Esophagus muscularis mucosa (tissue), 4 donors: ENCODE measurements around the gene MYL6. TPM values are rescaled to one million over a fixed set of nuclear protein-coding genes. Genes with fewer than 3 reads are reported as not detected.

Experiments used
- DNase-seq: peaks from one replicate; pipeline ENCODE4 v3.0.0-alpha.2; 2017; ENCODE audit errors: extremely low spot score
- H3K27ac ChIP-seq, 4 donors: fragments of 200-600 bp; sonication (generic); replicated peaks in 1 of 4; 1 replicate in 3 of 4; 2 replicates in 1 of 4; pipeline ENCODE4 v1.5.1; 2016 to 2019; ENCODE audit warnings: mild to moderate bottlenecking in 1 of 4
- H3K27me3 ChIP-seq, 4 donors: fragments of 200-600 bp; sonication (generic); one replicate each; pipeline versions ENCODE4 v1.5.1 to v1.6.0; 2016 to 2019
- H3K36me3 ChIP-seq, 4 donors: fragments of 200-600 bp; sonication (generic); one replicate each; pipeline ENCODE4 v1.5.1; 2016 to 2019
- H3K4me1 ChIP-seq, 4 donors: fragments of 200-600 bp; sonication (generic); one replicate each; pipeline ENCODE4 v1.5.1; 2016 to 2019
- H3K4me3 ChIP-seq, 4 donors: fragments of 200-600 bp; sonication (generic); 1 replicate in 2 of 4; 2 replicates in 2 of 4; pipeline ENCODE4 v1.5.1; 2016 to 2019; ENCODE audit warnings: mild to moderate bottlenecking in 4 of 4, moderate library complexity in 1 of 4
- H3K9me3 ChIP-seq, 4 donors: fragments of 200-600 bp; sonication (generic); 1 replicate in 3 of 4; 2 replicates in 1 of 4; pipeline ENCODE4 v1.5.1; 2016 to 2019
- EP300 ChIP-seq: sonication (generic); formaldehyde crosslinking; IDR thresholded peaks from one replicate; pipeline ENCODE4 v1.6.1; 2017; ENCODE audit warnings: antibody characterized with exemption
- POLR2A ChIP-seq: fragments of 450-650 bp; IDR thresholded peaks from one replicate; pipeline ENCODE4 v1.6.1; 2017; ENCODE audit warnings: antibody characterized with exemption, moderate library complexity, mild to moderate bottlenecking, low read depth
- POLR2AphosphoS5 ChIP-seq, 2 donors: sonication (generic); formaldehyde crosslinking; IDR thresholded peaks; one replicate each; pipeline ENCODE4 v1.6.1; 2017; ENCODE audit warnings: antibody characterized with exemption in 2 of 2
- WGBS: methylation state at CpG from one replicate; pipeline ENCODE4 v1.1.5; 2018; 5-methylcytosine and 5-hydroxymethylcytosine counted together
- intact Hi-C: fragments of 100-400 bp; cut with DNase I; formaldehyde crosslinking; loops from one replicate; pipeline ENCODE4 v1.15.1; 2023
- total RNA-seq, 4 donors: library from RNA; depleted of rRNA; stranded (reverse); fragments of >200 nt; gene quantifications; one replicate each; pipeline versions ENCODE4 v1.1.0 to v1.2.1, GENCODE V29; 2016
- TF ChIP-seq, protein P1 (sequence below), 3 experiments: fragments of 200-600 bp in 2 of 3; fragments of 450-650 bp in 1 of 3; sonication (generic) in 2 of 3; IDR thresholded peaks; one replicate each; pipeline ENCODE4 v1.5.1; 2017 to 2019; ENCODE audit warnings: antibody characterized with exemption in 3 of 3, mild to moderate bottlenecking in 2 of 3, moderate library complexity in 1 of 3

MYL6 gene
- total RNA-seq, 4 donors from 2014 or later, result 5,145 to 8,531 (median 5,986) TPM

DNA sequence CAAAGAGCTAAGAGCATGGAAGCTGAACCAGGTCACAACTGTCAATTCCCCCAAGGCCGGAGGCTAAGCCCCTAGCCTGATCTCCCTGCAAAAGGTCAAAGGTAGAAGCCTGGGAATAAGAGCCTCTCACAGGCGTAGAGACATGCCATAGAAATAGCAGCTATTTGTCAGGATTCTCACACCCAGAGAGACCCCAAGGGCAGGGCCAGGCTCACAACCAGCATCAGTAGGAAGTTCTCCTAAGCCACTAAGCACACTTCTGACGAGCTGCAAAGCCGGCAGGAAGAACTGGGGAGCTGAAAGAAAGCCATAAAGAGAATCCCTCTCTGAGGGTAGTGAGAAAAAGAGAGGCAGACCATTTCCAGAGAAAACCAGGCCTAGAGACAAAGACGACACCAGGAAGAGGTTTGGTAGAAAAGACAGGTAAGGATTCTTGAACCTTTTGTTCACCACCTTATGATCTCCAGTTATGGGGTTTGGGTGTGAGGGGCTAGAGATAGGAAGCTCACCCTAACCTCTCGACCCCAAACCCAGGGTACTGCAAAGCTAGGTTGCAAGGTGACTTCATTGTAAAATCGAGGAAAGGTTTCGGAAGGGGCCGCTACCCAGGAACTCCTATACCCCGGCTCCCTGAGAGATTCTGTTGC lies 30.1 kb downstream of the MYL6 start:
- peak overlapping the region; percentile 92 to 97 (median 96) for H3K27ac ChIP-seq
- peaks cover 24 to 41% (median 35%) of the 10 kb centered on the region in 4 donors for H3K36me3 ChIP-seq
- TF ChIP-seq EP300 (no peak), POLR2AphosphoS5 (IDR thresholded peaks at IDR 0.05) (no peak), POLR2A (no peak)
- TF ChIP-seq, protein P1, sequence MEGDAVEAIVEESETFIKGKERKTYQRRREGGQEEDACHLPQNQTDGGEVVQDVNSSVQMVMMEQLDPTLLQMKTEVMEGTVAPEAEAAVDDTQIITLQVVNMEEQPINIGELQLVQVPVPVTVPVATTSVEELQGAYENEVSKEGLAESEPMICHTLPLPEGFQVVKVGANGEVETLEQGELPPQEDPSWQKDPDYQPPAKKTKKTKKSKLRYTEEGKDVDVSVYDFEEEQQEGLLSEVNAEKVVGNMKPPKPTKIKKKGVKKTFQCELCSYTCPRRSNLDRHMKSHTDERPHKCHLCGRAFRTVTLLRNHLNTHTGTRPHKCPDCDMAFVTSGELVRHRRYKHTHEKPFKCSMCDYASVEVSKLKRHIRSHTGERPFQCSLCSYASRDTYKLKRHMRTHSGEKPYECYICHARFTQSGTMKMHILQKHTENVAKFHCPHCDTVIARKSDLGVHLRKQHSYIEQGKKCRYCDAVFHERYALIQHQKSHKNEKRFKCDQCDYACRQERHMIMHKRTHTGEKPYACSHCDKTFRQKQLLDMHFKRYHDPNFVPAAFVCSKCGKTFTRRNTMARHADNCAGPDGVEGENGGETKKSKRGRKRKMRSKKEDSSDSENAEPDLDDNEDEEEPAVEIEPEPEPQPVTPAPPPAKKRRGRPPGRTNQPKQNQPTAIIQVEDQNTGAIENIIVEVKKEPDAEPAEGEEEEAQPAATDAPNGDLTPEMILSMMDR (IDR thresholded peaks at IDR 0.05), result no peak
- no peaks in the 10 kb centered on the region for H3K27me3 ChIP-seq
- H3K4me1 ChIP-seq, result peaks cover 20 to 40% (median 34%) of the 10 kb centered on the region in 4 donors
- peak overlapping the region; percentile 77 to 95 (median 88) for H3K4me3 ChIP-seq
- intact Hi-C loops, result loop anchor here (2.0 to 10.0 kb wide), 3 partner anchors 61 to 277 kb away; partner anchors contain the start of genes SPRYD4 and ZC3H10
- H3K9me3 ChIP-seq, result no peaks in the 10 kb centered on the region
- WGBS, result 13% methylated on average over 9 of the region's 10 CpGs
- no peak for DNase-seq

DNA sequence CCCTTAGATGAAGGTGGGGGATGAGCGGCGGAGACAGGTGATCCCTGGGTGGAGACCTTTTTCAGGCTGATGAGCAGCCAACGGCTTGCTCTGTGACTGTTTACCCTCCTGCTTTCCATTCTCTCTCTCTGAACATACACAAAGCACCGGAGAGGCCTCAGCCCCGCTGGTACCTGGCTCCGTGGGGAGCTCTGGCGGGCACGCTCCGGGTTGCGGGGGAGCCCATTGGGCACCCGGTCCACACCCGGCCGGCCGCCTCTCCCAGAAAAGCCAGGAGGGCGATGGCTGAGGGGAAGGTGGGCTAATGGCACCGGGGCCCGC lies 30.6 kb downstream of the MYL6 start:
- TF ChIP-seq POLR2AphosphoS5 (IDR thresholded peaks at IDR 0.05), result no peak
- TF ChIP-seq EP300, result no peak
- no peak for TF ChIP-seq POLR2A
- TF ChIP-seq, protein P1 (IDR thresholded peaks at IDR 0.05), result no peak
- intact Hi-C loops, result loop anchor here (2.0 to 10.0 kb wide), 3 partner anchors 62 to 276 kb away; partner anchors contain the start of genes SPRYD4 and ZC3H10

DNA sequence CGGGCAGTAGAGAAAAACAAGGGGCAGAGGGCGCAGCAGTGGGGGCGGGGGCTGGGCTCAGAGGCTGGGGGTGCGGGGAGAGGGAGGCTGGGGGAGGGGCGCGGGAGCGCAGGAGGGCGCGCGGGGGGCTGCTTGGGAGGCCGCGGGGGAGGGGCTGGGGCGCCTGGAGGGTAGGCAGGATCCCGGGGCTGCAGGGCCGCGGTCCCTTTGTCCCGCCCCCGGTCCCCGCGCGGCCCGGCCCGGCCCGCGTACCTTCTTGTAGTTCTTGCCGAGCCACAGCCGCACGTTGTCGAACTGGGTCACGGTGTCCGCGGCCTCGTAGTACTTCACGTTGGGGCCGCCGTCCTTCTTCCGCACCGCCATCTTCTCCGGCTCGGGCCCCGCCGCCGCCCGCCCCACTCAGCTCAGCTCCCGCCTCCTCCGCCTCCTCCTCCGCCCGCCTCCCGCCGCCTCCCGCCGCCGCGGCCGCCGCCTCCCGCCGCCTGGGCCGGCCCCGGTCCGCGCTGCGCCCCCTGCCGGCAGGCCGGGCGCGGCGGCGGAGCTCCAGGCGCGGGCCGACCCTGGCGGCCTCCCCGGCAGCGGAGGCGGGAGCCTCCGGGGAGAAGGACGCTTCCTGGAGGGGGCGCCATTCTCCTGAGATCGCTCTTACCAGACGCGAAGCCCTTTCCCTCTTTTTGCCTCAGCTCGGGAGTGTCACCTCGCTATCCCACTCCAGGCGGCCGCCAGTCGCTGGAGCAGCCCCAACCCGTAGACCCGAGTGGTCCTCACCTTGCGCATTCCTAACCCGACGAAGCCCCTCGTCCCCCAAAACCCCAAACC lies 31.1 kb downstream of the MYL6 start, which contains the start of gene SMARCC2:
Gene SMARCC2, minus strand, starts transcription at position 385 of the 819 bp plus-strand sequence. Its CDS starts 22 bp downstream, at position 363.
- Histone ChIP-seq H3K4me1 (peaks cover 20 to 40% (median 34%) of the 10 kb centered on the region in 4 donors), H3K36me3 (peaks cover 13 to 30% (median 25%) of the 10 kb centered on the region in 4 donors), H3K9me3 (no peaks in the 10 kb centered on the region), H3K4me3 (peak within 1 kb of the TSS; percentile 77 to 95 (median 88)), H3K27ac (peak within 1 kb of the TSS; percentile 95 to 97 (median 96)), H3K27me3 (no peaks in the 10 kb centered on the region)
- DNase-seq, result peak; percentile 96
- intact Hi-C loops, result loop anchor here (2.0 to 10.0 kb wide), 3 partner anchors 63 to 275 kb away; partner anchors contain the start of genes SPRYD4 and ZC3H10
- WGBS, result under 1% methylated on average over 60 of the region's 93 CpGs
- TF ChIP-seq POLR2AphosphoS5 (IDR thresholded peaks at IDR 0.05), result peak in 1 of 2 donors; percentile 63
- TF ChIP-seq POLR2A, result no peak
- no peak for TF ChIP-seq EP300
- TF ChIP-seq, protein P1 (IDR thresholded peaks at IDR 0.05), result peak; percentile 70 to 81 (median 71)

More for the DNA sequence above, 30.6 kb downstream of the MYL6 start:
- Histone ChIP-seq H3K4me3 (peak overlapping the region; percentile 77 to 95 (median 88)), H3K9me3 (no peaks in the 10 kb centered on the region), H3K27me3 (no peaks in the 10 kb centered on the region), H3K27ac (peak overlapping the region; percentile 92 to 97 (median 96)), H3K4me1 (peaks cover 20 to 40% (median 34%) of the 10 kb centered on the region in 4 donors), H3K36me3 (peaks cover 19 to 36% (median 30%) of the 10 kb centered on the region in 4 donors)
- WGBS, result no CpG with 5 or more reads among the region's 17 CpGs
- no peak for DNase-seq

DNA sequence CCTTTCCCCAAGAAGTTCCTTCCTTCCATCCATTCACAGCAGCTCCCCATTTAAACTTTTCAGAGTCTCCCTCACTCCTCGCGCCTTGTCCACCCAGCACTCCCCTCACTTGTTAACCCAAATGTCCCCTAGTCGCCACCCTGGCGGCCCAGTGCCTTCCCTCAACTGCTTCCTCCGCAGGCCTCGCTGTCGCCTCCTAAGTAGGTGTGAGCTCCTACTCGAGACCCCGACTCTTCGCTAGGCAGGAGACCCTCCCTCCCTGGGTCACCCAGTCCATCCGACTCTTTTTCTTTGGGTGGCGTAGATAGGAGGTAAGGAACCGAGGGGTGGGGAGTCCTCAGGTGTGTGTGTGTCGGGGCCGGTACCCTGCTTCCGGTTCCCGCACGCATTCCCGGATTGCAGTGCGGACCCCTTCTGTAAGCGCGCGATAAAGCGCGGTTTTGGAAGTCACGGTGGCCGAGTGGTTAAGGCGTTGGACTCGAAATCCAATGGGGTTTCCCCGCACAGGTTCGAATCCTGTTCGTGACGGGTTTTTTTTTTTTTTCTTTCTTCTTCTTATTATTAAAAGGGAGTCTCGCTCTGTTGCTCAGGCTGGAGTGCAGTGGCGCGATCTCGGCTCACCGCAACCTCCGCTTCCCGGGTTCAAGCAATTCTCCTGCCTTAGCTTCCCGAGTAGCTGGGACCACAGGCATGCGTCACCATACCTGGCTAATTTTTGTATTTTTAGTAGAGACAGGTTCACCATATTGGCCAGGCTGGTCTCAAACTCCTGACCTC lies 31.9 kb downstream of the MYL6 start:
- Histone ChIP-seq H3K27ac (peak overlapping the region; percentile 95 to 97 (median 96)), H3K4me1 (peaks cover 20 to 40% (median 34%) of the 10 kb centered on the region in 4 donors), H3K36me3 (peaks cover 6 to 22% (median 17%) of the 10 kb centered on the region in 4 donors), H3K9me3 (no peaks in the 10 kb centered on the region), H3K4me3 (peak overlapping the region; percentile 77 to 95 (median 88)), H3K27me3 (no peaks in the 10 kb centered on the region)
- peak; percentile 95 for DNase-seq
- intact Hi-C loops, result loop anchor here (2.0 to 10.0 kb wide), 3 partner anchors 63 to 275 kb away; partner anchors contain the start of genes SPRYD4 and ZC3H10
- WGBS, result under 1% methylated on average over 38 of the region's 42 CpGs
- TF ChIP-seq POLR2AphosphoS5 (IDR thresholded peaks at IDR 0.05), result peak in 1 of 2 donors; percentile 67
- TF ChIP-seq POLR2A, result no peak
- no peak for TF ChIP-seq EP300
